ENCODE data around the gene LTO1. TPM values are rescaled to one million over a fixed set of nuclear protein-coding genes. Genes with fewer than 3 reads are reported as not detected.

LTO1 gene
- total RNA-seq, 1 donor from 2014 or later, result 27.6 TPM

GRCh38 chr11:69683764-69684333 is 8.7 kb upstream of the LTO1 start:
- intact Hi-C loops (cut with micrococcal nuclease), result no loop called here

DNA sequence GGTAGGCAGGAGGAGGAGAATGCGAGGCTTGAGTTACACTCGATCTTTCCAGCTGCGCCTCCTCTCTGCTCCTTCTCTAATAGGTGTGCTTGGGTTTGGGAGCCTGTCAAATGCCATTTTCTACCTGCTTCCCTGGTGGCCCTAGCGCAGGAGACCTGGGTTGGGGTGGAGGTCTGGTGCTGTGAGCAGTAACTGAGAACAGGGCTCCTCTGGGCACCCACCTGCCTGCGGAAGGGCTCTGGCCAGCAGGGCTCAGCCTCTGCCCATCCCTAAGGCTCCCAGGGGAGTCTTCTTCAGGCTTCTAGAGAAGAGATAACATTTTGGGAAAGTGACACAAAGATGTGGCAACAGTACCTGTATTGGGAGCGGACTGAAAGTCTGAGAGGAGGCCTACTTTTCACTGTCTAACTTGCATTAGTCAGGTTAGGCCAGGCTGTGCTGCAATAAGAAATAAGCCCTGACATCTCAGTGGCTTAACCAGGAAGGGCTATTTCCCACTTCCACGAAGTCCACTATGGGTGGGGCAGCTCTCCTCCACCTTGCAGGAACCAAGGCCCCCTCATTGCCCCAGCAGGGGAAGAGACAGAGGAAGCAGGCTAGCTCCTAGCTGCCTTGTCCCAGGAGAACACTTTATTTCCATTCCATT is 7.7 kb upstream of the LTO1 start:
- intact Hi-C loops (cut with micrococcal nuclease), result no loop called here

- intact Hi-C loops (cut with micrococcal nuclease), result no loop called here
These were observed 7.1 kb upstream of the LTO1 start for GRCh38 chr11:69682221-69682620.

DNA sequence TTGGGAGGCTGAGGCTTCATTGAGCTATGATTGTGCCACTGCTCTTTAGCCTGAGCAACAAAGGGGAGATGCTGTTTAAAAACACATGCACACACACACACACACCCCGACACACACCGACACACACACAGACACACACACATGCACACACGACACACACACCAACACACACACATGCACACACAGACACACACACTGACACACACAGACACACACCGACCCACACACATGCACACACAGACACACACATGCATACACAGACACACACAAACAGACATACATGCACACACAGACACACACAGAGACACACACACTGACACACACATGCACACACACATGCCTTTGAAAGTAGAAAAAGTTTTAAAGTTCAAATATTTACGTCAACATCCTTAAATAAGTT is 5.5 kb upstream of the LTO1 start:
- intact Hi-C loops (cut with micrococcal nuclease), result no loop called here

GRCh38 chr11:69677749-69678148 is 2.6 kb upstream of the LTO1 start:
- intact Hi-C loops (cut with micrococcal nuclease), result no loop called here

DNA sequence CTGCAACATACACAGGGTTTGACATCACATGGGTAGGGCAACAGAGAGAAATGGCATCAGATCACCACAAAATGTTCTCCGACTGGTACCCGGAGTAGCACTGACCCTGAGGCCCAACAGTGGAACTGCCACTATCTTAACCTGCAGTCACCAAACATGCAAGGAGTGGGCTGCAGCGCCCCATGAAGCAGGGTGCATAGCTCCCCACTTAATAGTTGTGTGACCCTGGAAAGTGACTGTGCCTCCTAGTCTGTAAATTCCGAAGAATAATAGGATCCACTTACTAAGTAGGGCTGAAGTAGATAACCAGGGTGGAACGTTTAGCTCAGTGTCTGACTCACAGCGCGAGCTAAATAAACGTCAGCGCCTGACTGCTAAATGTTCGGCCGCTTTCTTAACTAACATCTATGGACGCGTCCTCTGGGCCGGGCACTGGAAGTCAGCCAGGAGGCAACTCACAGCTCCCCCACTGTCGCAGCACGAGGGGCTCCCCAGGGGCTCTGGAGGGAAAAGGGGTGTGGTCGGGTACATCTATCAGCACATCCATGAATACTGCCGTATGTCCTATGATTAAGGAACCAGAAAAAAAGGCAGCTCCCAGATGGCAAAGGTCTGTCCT is 777 bp downstream of the LTO1 start:
- intact Hi-C loops (cut with micrococcal nuclease), result loop anchor here (5.0 kb wide), 1 partner anchor 528 kb away; the partner anchor contains the start of gene FADD

DNA sequence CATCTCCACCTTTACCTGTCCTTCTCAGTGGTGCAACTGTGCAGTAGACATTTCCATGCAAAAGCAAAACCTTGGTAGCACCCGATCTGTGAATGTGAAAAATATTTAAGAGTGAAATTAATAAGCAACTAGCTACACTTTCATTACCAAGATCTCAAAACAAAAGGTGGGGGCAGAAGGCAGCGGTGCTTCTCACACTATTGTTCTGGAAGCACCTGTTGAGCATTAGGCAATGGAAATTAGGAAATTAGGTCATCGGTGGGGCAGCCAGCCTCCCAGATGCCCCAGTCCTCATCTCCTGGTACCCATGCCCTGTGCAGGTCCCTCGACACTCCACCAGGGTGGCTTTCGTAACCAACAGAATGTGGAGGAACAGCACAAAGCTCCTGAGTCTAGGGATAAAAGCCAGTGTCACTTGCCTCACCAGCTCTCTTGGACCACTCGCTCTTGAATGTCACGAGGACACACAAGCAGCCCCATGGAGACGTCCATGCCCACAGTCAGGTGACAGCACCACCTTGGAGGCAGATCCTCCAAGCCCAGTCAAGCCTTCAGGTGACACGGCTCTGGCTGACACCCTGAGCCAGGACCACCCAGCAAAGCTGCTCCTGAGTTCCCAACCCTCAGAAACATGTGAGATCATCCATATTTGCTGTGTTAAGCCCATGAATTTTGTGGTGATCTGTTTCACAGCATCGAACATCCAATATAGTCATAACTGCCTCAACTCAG is 3.3 kb downstream of the LTO1 start:
- intact Hi-C loops (cut with micrococcal nuclease), result loop anchor here (5.0 kb wide), 1 partner anchor 530 kb away; the partner anchor contains the start of gene FADD

- intact Hi-C loops (cut with micrococcal nuclease), result loop anchor here (1.0 to 5.0 kb wide), 2 partner anchors 532 to 569 kb away; partner anchors contain the start of gene FADD
These were observed 4.9 kb downstream of the LTO1 start for GRCh38 chr11:69670158-69670845.

GRCh38 chr11:69669486-69669885 is 5.7 kb downstream of the LTO1 start:
- intact Hi-C loops (cut with micrococcal nuclease), result no loop called here

- intact Hi-C loops (cut with micrococcal nuclease), result no loop called here
These were observed 7.2 kb downstream of the LTO1 start for GRCh38 chr11:69667619-69668604.

DNA sequence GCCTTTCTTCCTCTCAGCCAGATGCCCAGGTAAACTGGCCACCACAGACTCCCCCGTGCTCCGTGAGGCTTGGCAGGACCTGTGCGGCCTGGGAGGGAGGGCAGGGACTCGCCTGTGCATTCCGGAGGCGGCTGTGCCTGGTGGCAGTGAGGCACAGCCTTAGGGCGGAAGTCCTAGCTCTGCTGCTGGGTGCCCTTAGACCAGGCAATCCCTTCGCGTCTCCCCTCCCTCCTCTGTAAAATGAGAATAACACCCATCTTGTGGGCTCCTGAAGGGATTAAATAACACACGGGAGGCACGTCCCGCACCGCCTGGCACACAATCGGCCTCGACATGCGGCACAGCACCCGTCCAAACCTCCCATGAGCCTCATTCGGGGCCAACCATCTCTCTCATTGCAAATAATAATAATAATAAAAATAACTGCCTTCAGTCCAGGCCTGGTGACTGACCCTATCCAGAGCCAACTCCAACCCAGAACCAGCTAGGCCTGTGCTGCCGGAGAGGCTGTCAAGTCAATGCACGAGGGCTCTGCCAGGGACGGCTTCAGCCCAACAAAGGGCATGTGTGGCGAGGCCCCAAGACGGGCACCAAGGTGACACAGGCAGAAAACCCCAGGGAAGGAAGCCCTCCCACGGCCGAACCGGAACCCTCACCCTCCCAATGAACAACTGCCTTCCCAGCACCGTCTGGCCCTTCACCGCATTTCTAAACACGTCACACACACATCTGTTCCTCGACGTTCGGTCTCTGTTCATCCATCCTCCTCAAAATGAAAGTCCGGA is 8.2 kb downstream of the LTO1 start:
- intact Hi-C loops (cut with micrococcal nuclease), result no loop called here

DNA sequence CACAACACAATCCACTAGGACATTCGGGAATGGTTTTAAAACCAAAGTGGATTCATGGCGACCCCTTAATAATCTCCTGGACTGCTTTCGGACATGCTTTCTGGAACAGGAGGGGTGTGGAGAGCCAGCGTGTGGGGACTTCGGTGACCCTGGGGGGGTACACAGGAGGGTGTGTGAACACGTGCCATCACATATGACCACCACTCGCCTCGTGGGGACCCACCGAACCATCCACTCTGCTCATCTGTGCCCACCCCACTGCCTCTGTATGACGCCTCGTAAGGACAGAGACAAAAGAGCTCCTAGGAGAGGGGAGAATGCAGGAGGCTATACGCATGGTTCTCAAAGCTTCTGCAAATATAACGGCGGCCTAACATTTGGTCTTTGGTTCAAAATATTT is 8.9 kb downstream of the LTO1 start:
- intact Hi-C loops (cut with micrococcal nuclease), result no loop called here

GRCh38 chr11:69665669-69666068 is 9.5 kb downstream of the LTO1 start:
- intact Hi-C loops (cut with micrococcal nuclease), result no loop called here

DNA sequence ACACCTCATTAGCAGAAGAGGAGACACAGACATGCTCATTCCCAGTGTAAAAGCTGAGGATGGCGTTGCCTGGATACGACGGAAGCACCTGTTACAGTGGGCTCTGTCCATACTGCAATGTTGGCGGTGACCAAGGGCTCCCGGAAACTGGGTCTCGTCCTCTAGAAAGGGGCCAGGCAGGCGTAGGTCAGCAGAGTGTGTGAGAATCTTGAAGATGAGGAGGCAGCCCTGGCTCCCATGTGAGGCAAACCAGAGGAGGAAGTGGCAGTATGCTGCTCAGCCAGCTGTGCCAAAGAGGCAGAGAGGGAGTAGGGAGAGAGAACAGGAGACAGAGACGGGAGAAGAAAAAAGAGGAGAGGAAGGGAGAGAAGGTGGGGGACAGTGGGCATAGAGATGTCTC is 10.3 kb downstream of the LTO1 start:
- intact Hi-C loops (cut with micrococcal nuclease), result no loop called here

DNA sequence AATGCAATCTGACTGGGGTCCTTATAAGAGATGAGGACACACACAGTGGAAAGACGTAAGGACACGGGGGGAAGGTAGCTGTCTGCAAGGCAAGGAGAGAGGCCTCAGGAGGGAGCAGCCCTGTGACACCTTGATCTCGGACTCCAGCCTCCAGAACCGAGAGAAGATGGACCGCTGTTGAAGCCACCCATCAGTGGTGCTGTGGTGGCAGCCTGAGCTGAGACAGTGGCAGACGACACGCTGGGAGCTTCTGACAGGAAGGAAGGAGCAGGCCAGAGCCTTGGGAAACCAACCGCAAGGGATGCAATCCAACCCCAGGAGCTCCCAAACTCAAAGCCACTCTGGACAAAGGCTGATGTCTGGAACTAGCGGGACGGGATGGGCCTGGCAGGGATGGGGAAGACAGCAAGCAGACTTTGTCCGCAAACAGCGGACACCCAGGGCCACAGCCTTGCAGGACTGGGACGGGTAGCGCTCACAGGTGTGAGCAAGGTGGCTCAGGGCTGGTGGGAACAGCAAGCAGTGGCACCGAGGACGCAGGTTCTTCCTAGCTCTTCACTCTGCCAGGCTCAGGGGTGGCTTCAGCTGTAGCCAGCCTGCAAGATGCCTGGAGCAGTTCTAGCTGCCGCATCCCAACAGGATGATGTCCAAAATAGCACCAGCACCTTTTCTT is 10.9 kb downstream of the LTO1 start:
- intact Hi-C loops (cut with micrococcal nuclease), result no loop called here

GRCh38 chr11:69663326-69663725 is 11.8 kb downstream of the LTO1 start:
- intact Hi-C loops (cut with micrococcal nuclease), result no loop called here

- intact Hi-C loops (cut with micrococcal nuclease), result no loop called here
These were observed 12.3 kb downstream of the LTO1 start for GRCh38 chr11:69662806-69663205.

DNA sequence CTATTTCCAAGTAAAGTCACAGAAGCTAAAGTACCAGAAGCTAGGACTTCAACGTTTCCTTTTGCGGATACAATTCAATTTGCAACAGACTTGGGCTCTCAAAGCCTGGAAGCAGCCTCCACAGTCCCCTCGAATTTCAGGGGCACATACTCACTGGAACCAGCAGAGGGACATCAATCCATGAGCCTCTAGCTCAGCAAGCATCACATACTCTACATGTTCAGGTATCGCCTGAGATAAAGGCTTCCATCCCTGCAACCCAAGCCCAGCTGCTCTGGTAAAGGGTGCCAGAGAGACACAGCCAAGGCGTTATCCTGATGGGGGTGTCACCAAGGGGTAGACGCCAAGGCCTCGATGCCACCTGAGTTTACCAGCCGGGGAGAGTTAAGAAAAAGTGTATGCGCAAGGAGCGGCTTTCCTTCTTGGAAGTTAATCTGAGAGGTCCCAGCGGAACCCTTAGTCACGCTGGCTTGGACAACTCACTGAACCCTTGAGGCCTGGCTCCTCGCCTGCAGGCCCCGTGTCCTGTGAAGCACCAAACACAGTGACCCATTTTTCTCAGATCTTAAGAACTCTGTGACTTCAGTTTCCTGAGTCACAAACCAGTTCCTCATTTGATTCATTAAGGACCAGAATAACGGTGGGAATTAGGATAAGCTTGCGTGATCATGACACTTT is 13.0 kb downstream of the LTO1 start:
- intact Hi-C loops (cut with micrococcal nuclease), result no loop called here

DNA sequence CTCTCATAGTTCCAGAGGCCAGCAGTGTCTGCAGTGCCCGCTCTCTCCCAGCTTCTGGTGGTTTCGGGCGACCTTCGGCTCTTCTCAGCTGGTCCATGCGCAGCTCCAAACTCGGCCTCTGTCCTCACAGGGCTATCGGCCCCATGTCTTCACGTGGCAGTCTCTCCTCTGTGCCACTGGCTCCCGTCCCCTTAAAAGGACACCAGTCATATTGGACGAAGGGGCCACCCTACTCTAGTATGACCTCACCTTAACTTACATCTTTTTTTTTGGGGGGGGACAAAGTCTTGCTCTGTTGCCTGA is 13.8 kb downstream of the LTO1 start:
- intact Hi-C loops (cut with micrococcal nuclease), result no loop called here
